SK-N-SH (cell line): ENCODE results near the gene PLCXD1. TPM values are rescaled to one million over a fixed set of nuclear protein-coding genes. Genes with fewer than 3 reads are reported as not detected.

Source experiments
- CTCF ChIA-PET: fragments of 300-600, 350-600 bp; formaldehyde crosslinking; extraction: SDS; loops from one replicate; lab custom pipeline; 2021; lab: Yijun Ruan, JAX
- POLR2A ChIA-PET: fragments of 350-600 bp; sonication (Branson Sonifier 250); formaldehyde crosslinking; extraction: SDS; loops from one replicate; lab custom pipeline; 2020; ENCODE audit warnings: antibody characterized with exemption, inconsistent platforms; lab: Yijun Ruan, JAX
- DNase-seq: peaks from one replicate; pipeline ENCODE4 v3.0.0; 2012
- H2AFZ ChIP-seq: fragments of 200-600 bp; sonication (generic); 2 replicates; pipeline ENCODE4 v1.8.1; 2016; ENCODE audit warnings: antibody characterized with exemption, mild to moderate bottlenecking, low read depth
- H3F3A ChIP-seq: fragments of 200-600 bp; sonication (generic); replicated peaks from 2 replicates; pipeline ENCODE3; 2016; ENCODE audit warnings: antibody characterized with exemption, mild to moderate bottlenecking; ENCODE audit not compliant: insufficient read depth
- H3K27ac ChIP-seq, 2 experiments: fragments of 200-500 bp in 1 of 2; fragments of 200-600 bp in 1 of 2; sonication (Bioruptor generic) in 1 of 2; sonication (generic), shearing (Covaris generic) in 1 of 2; 2 replicates each; pipeline versions ENCODE4 v1.5.1 to v1.6.1; 2014 to 2016; ENCODE audit warnings: low read depth in 2 of 2, inconsistent platforms in 1 of 2, low read length in 1 of 2, mild to moderate bottlenecking in 1 of 2, mixed read lengths in 1 of 2
- H3K27me3 ChIP-seq: fragments of 200-600 bp; sonication (generic), shearing (Covaris generic); 2 replicates; pipeline ENCODE4 v1.6.1; 2016; ENCODE audit warnings: mixed run types; ENCODE audit not compliant: insufficient read depth
- H3K36me3 ChIP-seq, 2 experiments: fragments of 200-500 bp in 1 of 2; fragments of 200-600 bp in 1 of 2; sonication (Bioruptor generic) in 1 of 2; sonication (generic) in 1 of 2; replicated peaks in 1 of 2; 2 replicates each; pipeline versions ENCODE3 to v1.5.1; 2014 to 2016; ENCODE audit warnings: low read length in 1 of 2, mild to moderate bottlenecking in 1 of 2; ENCODE audit not compliant: insufficient read depth in 2 of 2, control insufficient read depth in 1 of 2
- H3K4me1 ChIP-seq, 2 experiments: fragments of 200-500 bp in 1 of 2; fragments of 200-600 bp in 1 of 2; sonication (Bioruptor generic) in 1 of 2; sonication (generic), shearing (Covaris generic) in 1 of 2; 2 replicates each; pipeline versions ENCODE4 v1.5.1 to v1.6.1; 2014 to 2016; ENCODE audit warnings: low read depth in 1 of 2, low read length in 1 of 2, mixed run types in 1 of 2; ENCODE audit not compliant: insufficient read depth in 2 of 2, control insufficient read depth in 1 of 2
- H3K4me2 ChIP-seq: fragments of 200-600 bp; sonication (generic), shearing (Covaris generic); 2 replicates; pipeline ENCODE4 v1.6.1; 2017; ENCODE audit warnings: mixed run types
- H3K4me3 ChIP-seq, 2 experiments: fragments of 200-500 bp in 1 of 2; fragments of 200-600 bp in 1 of 2; sonication (Bioruptor generic) in 1 of 2; sonication (generic), shearing (Covaris generic) in 1 of 2; 2 replicates each; pipeline versions ENCODE4 v1.5.1 to v1.8.1; 2014 to 2016; ENCODE audit warnings: low read depth in 2 of 2, inconsistent platforms in 1 of 2, low read length in 1 of 2, mild to moderate bottlenecking in 1 of 2, mixed read lengths in 1 of 2, moderate library complexity in 1 of 2
- H3K79me2 ChIP-seq: fragments of 200-600 bp; sonication (generic); 2 replicates; pipeline ENCODE4 v1.8.1; 2017; ENCODE audit warnings: mild to moderate bottlenecking; ENCODE audit not compliant: insufficient read depth
- H3K9ac ChIP-seq: fragments of 200-600 bp; sonication (generic); 2 replicates; pipeline ENCODE4 v1.6.1; 2017; ENCODE audit warnings: mixed run types
- H3K9me2 ChIP-seq: fragments of 200-600 bp; sonication (generic); 2 replicates; pipeline ENCODE4 v1.6.1; 2017; ENCODE audit warnings: mixed run types
- H3K9me3 ChIP-seq: fragments of 200-600 bp; sonication (generic); 2 replicates; pipeline ENCODE4 v1.6.1; 2017; ENCODE audit warnings: mixed run types, mild to moderate bottlenecking, moderate library complexity
- H4K20me1 ChIP-seq: fragments of 200-600 bp; sonication (generic); 2 replicates; pipeline ENCODE4 v1.6.1; 2017; ENCODE audit warnings: mild to moderate bottlenecking, mixed run types; ENCODE audit not compliant: insufficient read depth
- ELF1 ChIP-seq: IDR thresholded peaks from 2 replicates; pipeline ENCODE4 v1.4.0; 2012
- EZH2phosphoT487 ChIP-seq: fragments of 200-600 bp; sonication (generic); IDR thresholded peaks from 2 replicates; pipeline ENCODE4 v1.6.1; 2017; ENCODE audit warnings: low read depth, mixed run types, mild to moderate bottlenecking, antibody characterized with exemption, moderate library complexity, borderline replicate concordance
- FOSL2 ChIP-seq: IDR thresholded peaks from 2 replicates; pipeline ENCODE4 v1.4.0; 2012; ENCODE audit warnings: low read depth, mild to moderate bottlenecking, moderate library complexity, borderline replicate concordance
- GABPA ChIP-seq: IDR thresholded peaks from 2 replicates; pipeline ENCODE4 v1.4.0; 2012; ENCODE audit warnings: low read depth, mild to moderate bottlenecking
- IRF3 ChIP-seq: fragments of 150-350 bp; IDR thresholded peaks from 2 replicates; pipeline ENCODE4 v1.6.1; 2016; ENCODE audit warnings: mild to moderate bottlenecking, low read depth, low read length
- NRF1 ChIP-seq: IDR thresholded peaks from 2 replicates; pipeline ENCODE4 v1.6.1; 2012; ENCODE audit warnings: low read depth, mild to moderate bottlenecking, low read length
- POLR2AphosphoS5 ChIP-seq: IDR thresholded peaks from 2 replicates; pipeline ENCODE4 v1.6.1; 2012; ENCODE audit warnings: low read depth, low read length
- RCOR1 ChIP-seq: fragments of 150-350 bp; IDR thresholded peaks from 2 replicates; pipeline ENCODE4 v1.6.1; 2017; ENCODE audit warnings: antibody characterized with exemption, low read length
- SIN3A ChIP-seq: IDR thresholded peaks from 2 replicates; pipeline ENCODE4 v1.6.1; 2012; ENCODE audit warnings: low read depth, mild to moderate bottlenecking, low read length, moderate library complexity, borderline replicate concordance
- TCF12 ChIP-seq: IDR thresholded peaks from 2 replicates; pipeline ENCODE4 v1.4.0; 2012
- ZBTB33 ChIP-seq: IDR thresholded peaks from 2 replicates; pipeline ENCODE4 v1.4.0; 2012; ENCODE audit warnings: low read depth, borderline replicate concordance
- WGBS: methylation state at CpG from one replicate; pipeline ENCODE4 v1.1.6; 2017; ENCODE audit warnings: low lambda C conversion rate; 5-methylcytosine and 5-hydroxymethylcytosine counted together
- polyA plus RNA-seq, 3 experiments: library from polyadenylated mRNA; depleted of rRNA; stranded (reverse); fragments of >200 nt; gene quantifications; 2 replicates each; pipeline ENCODE4 v1.2.3, GENCODE V29; 2012
- TF ChIP-seq, protein P1 (sequence below): IDR thresholded peaks from 2 replicates; pipeline ENCODE4 v1.4.0; 2012; ENCODE audit warnings: low read depth
- TF ChIP-seq, protein P2 (sequence below): fragments of 200-600 bp; sonication (generic); IDR thresholded peaks from 2 replicates; pipeline ENCODE4 v1.6.1; 2017; ENCODE audit warnings: antibody characterized with exemption, mild to moderate bottlenecking, moderate library complexity
- TF ChIP-seq, protein P3 (sequence below): fragments of 150-350 bp; IDR thresholded peaks from 2 replicates; pipeline ENCODE4 v1.6.1; 2017; ENCODE audit warnings: antibody characterized with exemption, low read length, low read depth, borderline replicate concordance

The PLCXD1 gene
- polyA plus RNA-seq, 1 of the 3 experiments (the other 2 are of a cell fraction) = 14.8 TPM

DNA sequence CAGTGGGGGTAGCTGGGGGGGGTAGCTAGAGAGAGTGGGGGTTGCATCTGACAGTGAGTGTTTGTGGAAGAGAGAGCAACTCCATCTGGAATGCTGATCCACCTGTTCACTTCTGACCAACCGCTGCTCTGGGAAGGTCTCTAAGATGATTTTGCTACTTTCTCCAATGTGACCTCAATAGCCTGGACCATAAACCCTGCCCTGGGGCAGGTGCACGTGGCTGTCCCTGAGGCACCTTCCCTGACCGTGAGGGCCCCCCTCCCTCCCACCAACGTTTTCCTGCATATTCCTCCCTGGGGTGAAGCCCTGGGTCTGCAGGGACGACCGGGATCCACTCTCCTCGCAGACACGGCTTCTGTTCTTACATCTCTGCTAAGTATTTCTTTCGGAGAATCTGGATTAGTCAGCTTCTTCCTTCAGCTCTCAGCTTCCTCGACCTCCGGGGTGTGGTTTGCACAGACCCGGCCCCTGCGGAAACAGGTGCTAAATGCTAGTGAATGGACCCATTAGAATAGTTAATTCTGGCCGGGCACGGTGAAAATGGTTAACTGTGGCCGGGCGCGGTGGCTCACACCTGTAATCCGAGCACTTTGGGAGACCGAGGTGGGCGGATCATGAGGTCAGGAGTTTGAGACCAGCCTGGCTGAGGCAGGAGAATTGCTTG, 21.4 kb upstream of the PLCXD1 start:
- H3K79me2 ChIP-seq = no peaks in the 10 kb centered on the region
- no peak overlapping the region for H3K4me2 ChIP-seq
- 68% methylated on average over 21 of the region's 21 CpGs for WGBS
- no peak overlapping the region for H2AFZ ChIP-seq
- TF ChIP-seq, protein P1, sequence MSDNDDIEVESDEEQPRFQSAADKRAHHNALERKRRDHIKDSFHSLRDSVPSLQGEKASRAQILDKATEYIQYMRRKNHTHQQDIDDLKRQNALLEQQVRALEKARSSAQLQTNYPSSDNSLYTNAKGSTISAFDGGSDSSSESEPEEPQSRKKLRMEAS = no peak
- TF ChIP-seq IRF3 (no peak), TCF12 (no peak), RCOR1 (no peak), ELF1 (no peak), EZH2phosphoT487 (no peak), FOSL2 (no peak), NRF1 (no peak), POLR2AphosphoS5 (no peak), SIN3A (no peak), ZBTB33 (no peak), GABPA (no peak)
- TF ChIP-seq, protein P2, sequence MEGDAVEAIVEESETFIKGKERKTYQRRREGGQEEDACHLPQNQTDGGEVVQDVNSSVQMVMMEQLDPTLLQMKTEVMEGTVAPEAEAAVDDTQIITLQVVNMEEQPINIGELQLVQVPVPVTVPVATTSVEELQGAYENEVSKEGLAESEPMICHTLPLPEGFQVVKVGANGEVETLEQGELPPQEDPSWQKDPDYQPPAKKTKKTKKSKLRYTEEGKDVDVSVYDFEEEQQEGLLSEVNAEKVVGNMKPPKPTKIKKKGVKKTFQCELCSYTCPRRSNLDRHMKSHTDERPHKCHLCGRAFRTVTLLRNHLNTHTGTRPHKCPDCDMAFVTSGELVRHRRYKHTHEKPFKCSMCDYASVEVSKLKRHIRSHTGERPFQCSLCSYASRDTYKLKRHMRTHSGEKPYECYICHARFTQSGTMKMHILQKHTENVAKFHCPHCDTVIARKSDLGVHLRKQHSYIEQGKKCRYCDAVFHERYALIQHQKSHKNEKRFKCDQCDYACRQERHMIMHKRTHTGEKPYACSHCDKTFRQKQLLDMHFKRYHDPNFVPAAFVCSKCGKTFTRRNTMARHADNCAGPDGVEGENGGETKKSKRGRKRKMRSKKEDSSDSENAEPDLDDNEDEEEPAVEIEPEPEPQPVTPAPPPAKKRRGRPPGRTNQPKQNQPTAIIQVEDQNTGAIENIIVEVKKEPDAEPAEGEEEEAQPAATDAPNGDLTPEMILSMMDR = no peak
- TF ChIP-seq, protein P3, sequence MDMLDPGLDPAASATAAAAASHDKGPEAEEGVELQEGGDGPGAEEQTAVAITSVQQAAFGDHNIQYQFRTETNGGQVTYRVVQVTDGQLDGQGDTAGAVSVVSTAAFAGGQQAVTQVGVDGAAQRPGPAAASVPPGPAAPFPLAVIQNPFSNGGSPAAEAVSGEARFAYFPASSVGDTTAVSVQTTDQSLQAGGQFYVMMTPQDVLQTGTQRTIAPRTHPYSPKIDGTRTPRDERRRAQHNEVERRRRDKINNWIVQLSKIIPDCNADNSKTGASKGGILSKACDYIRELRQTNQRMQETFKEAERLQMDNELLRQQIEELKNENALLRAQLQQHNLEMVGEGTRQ = no peak
- TF ChIP-seq, all 33 proteins: peak for 0
- Histone ChIP-seq H3K27me3 (no peaks in the 10 kb centered on the region; the same call in 1 of the 2 replicates), H4K20me1 (no peaks in the 10 kb centered on the region), H3K4me1 (no peaks in the 10 kb centered on the region), H3K27ac (no peak overlapping the region), H3K9me2 (no peaks in the 10 kb centered on the region), H3K36me3 (no peaks in the 10 kb centered on the region), H3K9ac (no peak overlapping the region), H3F3A (no peaks in the 10 kb centered on the region), H3K4me3 (no peak overlapping the region), H3K9me3 (no peaks in the 10 kb centered on the region)
- CTCF ChIA-PET = no interaction called here
- POLR2A ChIA-PET = no interaction called here
- DNase-seq = no peak
